ACHN (cell line): ENCODE results near the gene ANKRD45.
"Not testable (repeated sequence)": the region's sequence is repeated elsewhere in the genome, so short reads cannot be mapped to it uniquely, and the experiment has no call there.

ENCODE experiments used
- DNase-seq: peaks from one replicate; pipeline ENCODE4 v3.0.0-alpha.2; 2015
- in situ Hi-C: cut with HindIII; loops from 2 replicates; pipeline ENCODE4 v1.10.0; 2017; ENCODE audit warnings: low sequenced_read_pairs, low pct_ligation_motif_present, low pct_unique_long_range_greater_than_20kb

ANKRD45 gene

DNA sequence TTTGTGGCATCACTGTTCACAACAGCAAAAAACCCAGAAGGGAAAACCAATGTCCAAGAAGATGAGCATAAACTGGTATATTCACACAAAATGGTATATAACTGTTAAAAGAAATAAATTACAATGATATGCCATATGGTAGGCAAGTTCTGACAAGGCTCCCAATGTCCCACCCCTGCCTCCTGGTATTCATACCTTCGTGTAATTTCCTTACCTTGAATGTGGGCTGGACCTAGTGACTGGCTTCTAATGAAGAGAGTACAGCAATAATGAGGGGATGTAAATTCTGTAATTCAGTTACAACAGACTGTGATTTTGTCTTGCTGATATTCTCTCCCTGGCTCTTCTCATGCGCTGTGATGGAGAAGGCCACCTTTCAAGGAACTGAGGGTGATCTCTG lies 9.3 kb downstream of the ANKRD45 start:
- in situ Hi-C loops, result no loop called here
- no peak for DNase-seq

- in situ Hi-C loops, result no loop called here
- DNase-seq, result no peak
Observed at GRCh38 chr1:173648880-173649605, 20.6 kb downstream of the ANKRD45 start.

DNA sequence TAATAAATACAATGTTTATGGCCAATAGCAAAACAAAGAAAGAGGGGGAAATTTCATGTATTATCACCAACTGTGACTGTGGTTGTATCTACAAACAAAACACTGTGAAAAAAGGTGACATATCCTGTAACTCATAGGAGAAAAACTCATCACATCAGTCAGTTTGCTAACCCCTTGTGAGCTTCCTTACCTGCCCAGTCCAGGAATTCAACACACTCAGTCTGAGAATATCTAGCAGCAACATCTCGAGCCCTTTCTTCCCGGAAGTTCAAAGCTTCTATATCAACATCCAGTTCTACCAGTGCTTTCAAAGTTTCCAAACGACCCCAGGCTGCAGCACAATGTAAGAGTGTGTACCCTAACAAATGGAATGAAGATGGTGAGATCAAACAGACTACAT lies 23.0 kb downstream of the ANKRD45 start:
- no peak for DNase-seq
- in situ Hi-C loops, result no loop called here

- DNase-seq, in situ Hi-C loops: not testable (repeated sequence)
Observed at GRCh38 chr1:173642450-173643139, 27.1 kb downstream of the ANKRD45 start.

DNA sequence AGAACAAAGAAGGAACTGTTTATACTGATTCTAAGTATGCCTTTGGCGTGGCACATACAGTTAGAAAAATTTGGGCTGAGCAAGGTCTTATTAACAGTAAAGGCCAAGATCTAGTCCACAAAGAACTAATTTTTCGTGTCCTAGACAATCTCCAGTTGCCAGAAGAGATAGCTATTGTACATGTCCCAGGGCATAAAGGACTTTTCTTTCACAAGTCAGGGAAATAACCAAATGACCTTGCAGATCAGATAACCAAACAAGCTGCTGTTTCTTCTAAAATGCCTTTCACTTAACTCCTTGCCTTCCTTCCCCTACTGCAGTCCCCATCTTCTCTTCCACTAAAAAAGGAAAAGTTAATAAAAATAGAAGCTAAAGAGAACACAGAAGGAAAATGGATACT lies 30.5 kb downstream of the ANKRD45 start:
- in situ Hi-C loops, result no loop called here

GRCh38 chr1:173638043-173639021 lies 31.3 kb downstream of the ANKRD45 start:
- in situ Hi-C loops, result no loop called here
- DNase-seq, result no peak

More for the DNA sequence above, 30.5 kb downstream of the ANKRD45 start:
- no peak for DNase-seq

- in situ Hi-C loops, DNase-seq: not testable (repeated sequence)
Observed at GRCh38 chr1:173637236-173638042, 32.2 kb downstream of the ANKRD45 start.

- no peak for DNase-seq
- in situ Hi-C loops, result no loop called here
Observed at GRCh38 chr1:173635116-173635515, 34.5 kb downstream of the ANKRD45 start, which contains the start of gene TEX50. Gene TEX50, plus strand, starts transcription at chr1:173635338. Its CDS starts 184 bp downstream, at chr1:173635522.

DNA sequence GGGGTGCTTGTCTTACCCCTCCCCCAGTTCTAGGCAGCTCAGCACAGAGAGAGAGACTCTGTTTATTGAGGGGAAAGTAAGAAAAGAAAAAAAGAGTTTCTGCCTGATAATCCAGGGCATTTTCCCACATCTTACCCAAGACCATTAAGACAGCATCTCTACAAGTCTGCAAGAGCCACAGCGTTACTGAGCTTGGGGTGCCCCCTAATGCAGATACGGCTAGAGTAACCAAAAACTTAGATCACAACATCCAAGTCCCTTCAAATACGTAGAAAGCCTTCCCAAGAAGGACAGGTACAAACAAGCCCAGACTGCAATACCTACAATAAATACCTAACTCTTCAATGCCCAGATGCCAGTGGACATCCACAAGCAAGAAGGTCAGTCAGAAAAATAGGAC lies 40.8 kb downstream of the ANKRD45 start:
- DNase-seq, result no peak
- in situ Hi-C loops, result no loop called here

- no peak for DNase-seq
- in situ Hi-C loops, result no loop called here
Observed at GRCh38 chr1:173627269-173627668, 42.4 kb downstream of the ANKRD45 start.

GRCh38 chr1:173616859-173617258 lies 52.8 kb downstream of the ANKRD45 start:
- in situ Hi-C loops, result no loop called here
- DNase-seq, result no peak

DNA sequence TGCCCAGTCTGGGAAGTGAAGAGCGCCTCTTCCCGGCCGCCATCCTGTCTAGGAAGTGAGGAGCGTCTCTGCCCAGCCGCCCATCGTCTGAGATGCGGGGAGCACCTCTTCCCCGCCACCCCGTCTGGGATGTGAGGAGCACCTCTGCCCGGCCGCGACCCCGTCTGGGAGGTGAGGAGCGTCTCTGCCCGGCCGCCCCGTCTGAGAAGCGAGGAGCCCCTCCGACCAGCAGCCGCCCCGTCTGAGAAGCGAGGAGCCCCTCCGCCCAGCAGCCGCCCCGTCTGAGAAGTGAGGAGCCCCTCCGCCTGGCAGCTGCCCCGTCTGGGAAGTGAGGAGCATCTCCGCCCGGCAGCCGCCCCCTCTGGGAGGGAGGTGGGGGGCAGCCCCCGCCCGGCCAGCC lies 56.6 kb downstream of the ANKRD45 start:
- in situ Hi-C loops, DNase-seq: not testable (repeated sequence)

- no peak for DNase-seq
- in situ Hi-C loops, result no loop called here
Observed at GRCh38 chr1:173608503-173609216, 61.0 kb downstream of the ANKRD45 start.

- in situ Hi-C loops, result no loop called here
- no peak for DNase-seq
Observed at GRCh38 chr1:173603056-173603591, 66.5 kb downstream of the ANKRD45 start, which contains the start of gene SLC9C2. Gene SLC9C2, minus strand, starts transcription at chr1:173603072. Its CDS starts 1,296 bp downstream, at chr1:173601776.

- in situ Hi-C loops, result no loop called here
- no peak for DNase-seq
Observed at GRCh38 chr1:173601588-173601987, 68.1 kb downstream of the ANKRD45 start.

DNA sequence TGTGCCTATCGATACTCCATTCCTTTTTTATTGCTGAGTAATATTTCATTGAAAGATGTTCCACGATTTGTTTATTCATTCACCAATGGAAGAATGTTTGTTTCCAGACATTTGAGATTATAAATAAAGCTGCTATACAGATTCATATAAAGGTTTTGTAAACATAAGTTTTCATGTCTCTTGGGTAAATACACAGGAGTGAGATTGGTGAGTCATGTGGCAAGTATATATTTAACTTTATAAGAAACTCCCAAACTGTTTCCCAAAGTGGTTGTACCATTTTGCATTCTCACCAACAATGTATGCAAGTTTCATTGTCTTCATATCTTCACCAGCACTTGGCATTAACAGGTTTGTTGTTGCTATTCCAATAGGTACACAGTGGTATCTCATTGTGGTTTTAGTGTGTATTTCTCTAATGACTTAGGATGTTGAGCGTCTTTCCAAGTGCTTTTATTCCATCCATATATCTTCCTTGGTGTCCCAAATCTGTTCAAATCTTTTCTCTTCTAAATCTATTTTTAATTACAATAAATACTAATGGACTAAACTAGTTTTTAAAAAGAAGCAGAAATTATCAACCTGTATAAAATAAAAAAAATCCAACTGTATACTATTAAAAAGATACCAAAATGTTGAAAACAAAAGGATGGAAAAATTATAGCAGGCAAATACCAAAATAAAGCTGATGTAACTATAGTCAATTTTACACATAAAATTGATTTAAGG lies 73.4 kb downstream of the ANKRD45 start:
- DNase-seq, result no peak
- in situ Hi-C loops, result no loop called here

- in situ Hi-C loops, DNase-seq: not testable (repeated sequence)
Observed at GRCh38 chr1:173591138-173591537, 78.5 kb downstream of the ANKRD45 start.
